RPMI7951 (cell line): ENCODE measurements around the gene FAM163B. TPM values are rescaled to one million over a fixed set of nuclear protein-coding genes. Genes with fewer than 3 reads are reported as not detected.

Source experiments
- DNase-seq: peaks from one replicate; pipeline ENCODE4 v3.0.0-alpha.2; 2012; ENCODE audit warnings: low read depth
- total RNA-seq: library from RNA; depleted of rRNA; stranded (reverse); fragments of >200 nt; shearing (Covaris generic); gene quantifications from 2 replicates; pipeline ENCODE4 v1.2.3, GENCODE V29; 2014

Gene FAM163B
- total RNA-seq, 1 experiment from 2014 or later: 1.1 TPM

GRCh38 chr9:133599470-133600173 lies 9.6 kb downstream of the FAM163B start:
- DNase-seq: no peak

GRCh38 chr9:133598978-133599377 lies 10.2 kb downstream of the FAM163B start:
- no peak for DNase-seq

GRCh38 chr9:133597316-133597957 lies 11.8 kb downstream of the FAM163B start:
- DNase-seq: no peak

- DNase-seq: no peak
Observed at GRCh38 chr9:133595910-133596309, 13.3 kb downstream of the FAM163B start.

- no peak for DNase-seq
Observed at GRCh38 chr9:133594310-133594709, 14.9 kb downstream of the FAM163B start.

- DNase-seq: peak; percentile 67
Observed at GRCh38 chr9:133593587-133594253, 15.5 kb downstream of the FAM163B start.

- no peak for DNase-seq
Observed at GRCh38 chr9:133592731-133593409, 16.3 kb downstream of the FAM163B start.

GRCh38 chr9:133591985-133592384 lies 17.2 kb downstream of the FAM163B start:
- no peak for DNase-seq

GRCh38 chr9:133591116-133591910 lies 17.9 kb downstream of the FAM163B start:
- no peak for DNase-seq

- DNase-seq: no peak
Observed at GRCh38 chr9:133590231-133590855, 18.8 kb downstream of the FAM163B start.

GRCh38 chr9:133589454-133590227 lies 19.5 kb downstream of the FAM163B start:
- no peak for DNase-seq

- DNase-seq: no peak
Observed at GRCh38 chr9:133587466-133587865, 21.7 kb downstream of the FAM163B start.

- no peak for DNase-seq
Observed at GRCh38 chr9:133587051-133587450, 22.1 kb downstream of the FAM163B start.

GRCh38 chr9:133585481-133586351 lies 23.5 kb downstream of the FAM163B start:
- peak; percentile 73 for DNase-seq

- DNase-seq: no peak
Observed at GRCh38 chr9:133584559-133585476, 24.4 kb downstream of the FAM163B start.

GRCh38 chr9:133584167-133584558 lies 25.0 kb downstream of the FAM163B start:
- DNase-seq: no peak

GRCh38 chr9:133583586-133583985 lies 25.6 kb downstream of the FAM163B start:
- no peak for DNase-seq

GRCh38 chr9:133583111-133583510 lies 26.1 kb downstream of the FAM163B start:
- no peak for DNase-seq
